Measurements from ENCODE around the gene ZNF865. TPM values are rescaled to one million over a fixed set of nuclear protein-coding genes. Genes with fewer than 3 reads are reported as not detected.

The ZNF865 gene
- total and polyA plus RNA-seq, 2 of the 8 experiments (the other 6 are each of a cell fraction or from before 2014, with no cell fraction given) = 3.5 to 13.6 TPM

Other genes with a start within 250 kb of the ZNF865 start
- not detected in 2 replicates for gene GARIN5B, start 242.4 kb upstream of the ZNF865 start, total RNA-seq (2021; fragmentation: NEBNext Ultra II Directional; extraction: Animal tissue kit (Norgen Biotek cat#: 25700))
- gene GARIN5B, start 242.4 kb upstream of the ZNF865 start, polyA plus RNA-seq (2011; rRNA removed) = 0.03 and 0.05 TPM in 2 replicates
- 1.6 and 2.8 TPM in 2 replicates for gene IL11, start 235.2 kb upstream of the ZNF865 start, total RNA-seq (2021; fragmentation: NEBNext Ultra II Directional; extraction: Animal tissue kit (Norgen Biotek cat#: 25700))
- gene IL11, start 235.2 kb upstream of the ZNF865 start, polyA plus RNA-seq (2011; rRNA removed) = 1.7 and 2.7 TPM in 2 replicates
- 1.4 TPM in 1 of 2 replicates, not detected in the other for gene TMEM190, start 228.8 kb upstream of the ZNF865 start, total RNA-seq (2021; fragmentation: NEBNext Ultra II Directional; extraction: Animal tissue kit (Norgen Biotek cat#: 25700))
- gene TMEM190, start 228.8 kb upstream of the ZNF865 start, polyA plus RNA-seq (2011; rRNA removed) = 1.6 and 4.5 TPM in 2 replicates
- gene TMEM238, start 221.4 kb upstream of the ZNF865 start, total RNA-seq (2021; fragmentation: NEBNext Ultra II Directional; extraction: Animal tissue kit (Norgen Biotek cat#: 25700)) = 3.8 and 3.9 TPM in 2 replicates
- gene TMEM238, start 221.4 kb upstream of the ZNF865 start, polyA plus RNA-seq (2011; rRNA removed) = 0.49 and 0.53 TPM in 2 replicates
- 2,123 and 2,232 TPM in 2 replicates for gene RPL28, start 219.7 kb upstream of the ZNF865 start, total RNA-seq (2021; fragmentation: NEBNext Ultra II Directional; extraction: Animal tissue kit (Norgen Biotek cat#: 25700))
- 6,692 and 8,402 TPM in 2 replicates for gene RPL28, start 219.7 kb upstream of the ZNF865 start, polyA plus RNA-seq (2011; rRNA removed)
- 398 and 402 TPM in 2 replicates for gene UBE2S, start 197.9 kb upstream of the ZNF865 start, total RNA-seq (2021; fragmentation: NEBNext Ultra II Directional; extraction: Animal tissue kit (Norgen Biotek cat#: 25700))
- 466 and 530 TPM in 2 replicates for gene UBE2S, start 197.9 kb upstream of the ZNF865 start, polyA plus RNA-seq (2011; rRNA removed)
- gene SHISA7, start 162.3 kb upstream of the ZNF865 start, total RNA-seq (2021; fragmentation: NEBNext Ultra II Directional; extraction: Animal tissue kit (Norgen Biotek cat#: 25700)) = 0.98 and 1.0 TPM in 2 replicates
- gene SHISA7, start 162.3 kb upstream of the ZNF865 start, polyA plus RNA-seq (2011; rRNA removed) = 0.76 and 1.1 TPM in 2 replicates
- gene ISOC2, start 144.0 kb upstream of the ZNF865 start, total RNA-seq (2021; fragmentation: NEBNext Ultra II Directional; extraction: Animal tissue kit (Norgen Biotek cat#: 25700)) = 96.9 and 106 TPM in 2 replicates
- gene ISOC2, start 144.0 kb upstream of the ZNF865 start, polyA plus RNA-seq (2011; rRNA removed) = 152 and 195 TPM in 2 replicates
- gene C19orf85, start 140.9 kb upstream of the ZNF865 start, total RNA-seq (2021; fragmentation: NEBNext Ultra II Directional; extraction: Animal tissue kit (Norgen Biotek cat#: 25700)) = 3.2 and 3.6 TPM in 2 replicates
- gene C19orf85, start 140.9 kb upstream of the ZNF865 start, polyA plus RNA-seq (2011; rRNA removed) = 2.2 and 3.3 TPM in 2 replicates
- gene ZNF628, start 129.0 kb upstream of the ZNF865 start, total RNA-seq (2021; fragmentation: NEBNext Ultra II Directional; extraction: Animal tissue kit (Norgen Biotek cat#: 25700)) = 10.8 and 12.9 TPM in 2 replicates
- 1.7 and 4.5 TPM in 2 replicates for gene ZNF628, start 129.0 kb upstream of the ZNF865 start, polyA plus RNA-seq (2011; rRNA removed)
- 69.1 and 71.2 TPM in 2 replicates for gene NAT14, start 120.5 kb upstream of the ZNF865 start, total RNA-seq (2021; fragmentation: NEBNext Ultra II Directional; extraction: Animal tissue kit (Norgen Biotek cat#: 25700))
- gene NAT14, start 120.5 kb upstream of the ZNF865 start, polyA plus RNA-seq (2011; rRNA removed) = 47.1 and 79.5 TPM in 2 replicates
- gene SSC5D, start 117.2 kb upstream of the ZNF865 start, total RNA-seq (2021; fragmentation: NEBNext Ultra II Directional; extraction: Animal tissue kit (Norgen Biotek cat#: 25700)) = 1.7 and 2.3 TPM in 2 replicates
- 0.39 and 0.72 TPM in 2 replicates for gene SSC5D, start 117.2 kb upstream of the ZNF865 start, polyA plus RNA-seq (2011; rRNA removed)
- gene SBK2, start 68.5 kb upstream of the ZNF865 start, total RNA-seq (2021; fragmentation: NEBNext Ultra II Directional; extraction: Animal tissue kit (Norgen Biotek cat#: 25700)) = 3.9 and 4.1 TPM in 2 replicates
- 3.2 and 7.4 TPM in 2 replicates for gene SBK2, start 68.5 kb upstream of the ZNF865 start, polyA plus RNA-seq (2011; rRNA removed)
- 0.76 and 0.94 TPM in 2 replicates for gene SBK3, start 60.1 kb upstream of the ZNF865 start, total RNA-seq (2021; fragmentation: NEBNext Ultra II Directional; extraction: Animal tissue kit (Norgen Biotek cat#: 25700))
- gene SBK3, start 60.1 kb upstream of the ZNF865 start, polyA plus RNA-seq (2011; rRNA removed) = 1.5 and 2.8 TPM in 2 replicates
- 18.9 and 19.0 TPM in 2 replicates for gene ZNF579, start 24.8 kb upstream of the ZNF865 start, total RNA-seq (2021; fragmentation: NEBNext Ultra II Directional; extraction: Animal tissue kit (Norgen Biotek cat#: 25700))
- gene ZNF579, start 24.8 kb upstream of the ZNF865 start, polyA plus RNA-seq (2011; rRNA removed) = 10.0 and 16.4 TPM in 2 replicates
- gene FIZ1, start 6.1 kb upstream of the ZNF865 start, total RNA-seq (2021; fragmentation: NEBNext Ultra II Directional; extraction: Animal tissue kit (Norgen Biotek cat#: 25700)) = 17.6 and 18.5 TPM in 2 replicates
- gene FIZ1, start 6.1 kb upstream of the ZNF865 start, polyA plus RNA-seq (2011; rRNA removed) = 9.1 and 13.0 TPM in 2 replicates
- gene ZNF524, start 5.4 kb upstream of the ZNF865 start, total RNA-seq (2021; fragmentation: NEBNext Ultra II Directional; extraction: Animal tissue kit (Norgen Biotek cat#: 25700)) = 4.7 and 5.4 TPM in 2 replicates
- gene ZNF524, start 5.4 kb upstream of the ZNF865 start, polyA plus RNA-seq (2011; rRNA removed) = 4.4 and 7.0 TPM in 2 replicates
- gene ZNF784, start 18.9 kb downstream of the ZNF865 start, total RNA-seq (2021; fragmentation: NEBNext Ultra II Directional; extraction: Animal tissue kit (Norgen Biotek cat#: 25700)) = 8.0 and 8.6 TPM in 2 replicates
- gene ZNF784, start 18.9 kb downstream of the ZNF865 start, polyA plus RNA-seq (2011; rRNA removed) = 6.5 and 9.8 TPM in 2 replicates
- gene ZNF580, start 35.4 kb downstream of the ZNF865 start, total RNA-seq (2021; fragmentation: NEBNext Ultra II Directional; extraction: Animal tissue kit (Norgen Biotek cat#: 25700)) = 24.6 and 26.3 TPM in 2 replicates
- 12.0 and 25.4 TPM in 2 replicates for gene ZNF580, start 35.4 kb downstream of the ZNF865 start, polyA plus RNA-seq (2011; rRNA removed)
- 73.0 and 76.0 TPM in 2 replicates for gene ZNF581, start 38.0 kb downstream of the ZNF865 start, total RNA-seq (2021; fragmentation: NEBNext Ultra II Directional; extraction: Animal tissue kit (Norgen Biotek cat#: 25700))
- gene ZNF581, start 38.0 kb downstream of the ZNF865 start, polyA plus RNA-seq (2011; rRNA removed) = 76.1 and 97.6 TPM in 2 replicates
- 19.1 and 20.1 TPM in 2 replicates for gene CCDC106, start 42.6 kb downstream of the ZNF865 start, total RNA-seq (2021; fragmentation: NEBNext Ultra II Directional; extraction: Animal tissue kit (Norgen Biotek cat#: 25700))
- 12.0 and 19.4 TPM in 2 replicates for gene CCDC106, start 42.6 kb downstream of the ZNF865 start, polyA plus RNA-seq (2011; rRNA removed)
- gene U2AF2, start 49.4 kb downstream of the ZNF865 start, total RNA-seq (2021; fragmentation: NEBNext Ultra II Directional; extraction: Animal tissue kit (Norgen Biotek cat#: 25700)) = 252 and 269 TPM in 2 replicates
- 162 and 297 TPM in 2 replicates for gene U2AF2, start 49.4 kb downstream of the ZNF865 start, polyA plus RNA-seq (2011; rRNA removed)
- gene EPN1, start 69.6 kb downstream of the ZNF865 start, total RNA-seq (2021; fragmentation: NEBNext Ultra II Directional; extraction: Animal tissue kit (Norgen Biotek cat#: 25700)) = 200 and 206 TPM in 2 replicates
- gene EPN1, start 69.6 kb downstream of the ZNF865 start, polyA plus RNA-seq (2011; rRNA removed) = 49.6 and 116 TPM in 2 replicates
- gene NLRP9, start 132.8 kb downstream of the ZNF865 start, total RNA-seq (2021; fragmentation: NEBNext Ultra II Directional; extraction: Animal tissue kit (Norgen Biotek cat#: 25700)) = not detected in 2 replicates
- gene NLRP9, start 132.8 kb downstream of the ZNF865 start, polyA plus RNA-seq (2011; rRNA removed) = not detected in 2 replicates
- not detected in 2 replicates for gene RFPL4A, start 153.4 kb downstream of the ZNF865 start, total RNA-seq (2021; fragmentation: NEBNext Ultra II Directional; extraction: Animal tissue kit (Norgen Biotek cat#: 25700))
- not detected in 2 replicates for gene RFPL4A, start 153.4 kb downstream of the ZNF865 start, polyA plus RNA-seq (2011; rRNA removed)
- not detected in 2 replicates for gene RFPL4AL1, start 163.5 kb downstream of the ZNF865 start, total RNA-seq (2021; fragmentation: NEBNext Ultra II Directional; extraction: Animal tissue kit (Norgen Biotek cat#: 25700))
- not detected in 2 replicates for gene RFPL4AL1, start 163.5 kb downstream of the ZNF865 start, polyA plus RNA-seq (2011; rRNA removed)
- not detected in 2 replicates for gene NLRP11, start 226.4 kb downstream of the ZNF865 start, total RNA-seq (2021; fragmentation: NEBNext Ultra II Directional; extraction: Animal tissue kit (Norgen Biotek cat#: 25700))
- 0.02 TPM in 1 of 2 replicates, not detected in the other for gene NLRP11, start 226.4 kb downstream of the ZNF865 start, polyA plus RNA-seq (2011; rRNA removed)
- not detected in 2 replicates for gene NLRP4, start 230.9 kb downstream of the ZNF865 start, total RNA-seq (2021; fragmentation: NEBNext Ultra II Directional; extraction: Animal tissue kit (Norgen Biotek cat#: 25700))
- gene NLRP4, start 230.9 kb downstream of the ZNF865 start, polyA plus RNA-seq (2011; rRNA removed) = not detected in 2 replicates

All from H1 (cell line).